Thyroid gland (tissue), 4 donors: Measurements from ENCODE around the gene DIS3L2. TPM values are rescaled to one million over a fixed set of nuclear protein-coding genes. Genes with fewer than 3 reads are reported as not detected.
A peak's percentile ranks its signal among the peaks of the same experiment; 100 is the strongest.
"Not testable (repeated sequence)": the region's sequence is repeated elsewhere in the genome, so short reads cannot be mapped to it uniquely, and the experiment has no call there.

Experiments
- DNase-seq, 2 donors: peaks; one replicate each; pipeline ENCODE4 v3.0.0-alpha.2; 2019
- H3K27ac ChIP-seq, 3 donors: fragments of 200-600 bp; sonication (generic); 1 replicate in 2 of 3; 2 replicates in 1 of 3; pipeline ENCODE4 v1.5.1; 2016 to 2019; ENCODE audit warnings: mild to moderate bottlenecking in 1 of 3, moderate library complexity in 1 of 3
- H3K27me3 ChIP-seq: fragments of 200-600 bp; sonication (generic); one replicate; pipeline ENCODE4 v1.5.1; 2019
- H3K36me3 ChIP-seq, 2 donors: fragments of 200-600 bp; sonication (generic); one replicate each; pipeline ENCODE4 v1.5.1; 2016 to 2019
- H3K4me1 ChIP-seq, 2 donors: fragments of 200-600 bp; sonication (generic); one replicate each; pipeline ENCODE4 v1.5.1; 2017 to 2019
- H3K4me3 ChIP-seq, 3 donors: fragments of 200-600 bp; sonication (generic); replicated peaks in 1 of 3; 1 replicate in 2 of 3; 2 replicates in 1 of 3; pipeline ENCODE4 v1.5.1; 2016; ENCODE audit warnings: mild to moderate bottlenecking in 1 of 3
- H3K9me3 ChIP-seq: fragments of 200-600 bp; sonication (generic); one replicate; pipeline ENCODE4 v1.5.1; 2017
- POLR2A ChIP-seq, 2 donors: fragments of 450-650 bp; IDR thresholded peaks; one replicate each; pipeline ENCODE4 v1.6.1; 2017; ENCODE audit warnings: antibody characterized with exemption in 2 of 2, mild to moderate bottlenecking in 2 of 2, moderate library complexity in 1 of 2
- WGBS, 2 donors: methylation state at CpG; one replicate each; pipeline ENCODE4 v1.1.5; 2017; 5-methylcytosine and 5-hydroxymethylcytosine counted together
- intact Hi-C: fragments of 100-400 bp; cut with DNase I; formaldehyde crosslinking; loops from one replicate; pipeline ENCODE4 v1.15.1; 2023
- total RNA-seq, 4 donors: library from RNA; depleted of rRNA; stranded (reverse); fragments of >200 nt; gene quantifications; one replicate each; pipeline ENCODE4 v1.2.3, GENCODE V29; 2016
- TF ChIP-seq, protein P1 (sequence below), 6 experiments: fragments of 200-600 bp in 3 of 6; fragments of 450-650 bp in 3 of 6; sonication (generic) in 3 of 6; IDR thresholded peaks; one replicate each; pipeline ENCODE4 v1.5.1; 2016 to 2019; ENCODE audit warnings: antibody characterized with exemption in 6 of 6, mild to moderate bottlenecking in 2 of 6, inconsistent platforms in 1 of 6, moderate library complexity in 1 of 6

DIS3L2 gene
- total RNA-seq, 4 donors from 2014 or later, result 42.2 to 68.7 (median 50.3) TPM

DNA sequence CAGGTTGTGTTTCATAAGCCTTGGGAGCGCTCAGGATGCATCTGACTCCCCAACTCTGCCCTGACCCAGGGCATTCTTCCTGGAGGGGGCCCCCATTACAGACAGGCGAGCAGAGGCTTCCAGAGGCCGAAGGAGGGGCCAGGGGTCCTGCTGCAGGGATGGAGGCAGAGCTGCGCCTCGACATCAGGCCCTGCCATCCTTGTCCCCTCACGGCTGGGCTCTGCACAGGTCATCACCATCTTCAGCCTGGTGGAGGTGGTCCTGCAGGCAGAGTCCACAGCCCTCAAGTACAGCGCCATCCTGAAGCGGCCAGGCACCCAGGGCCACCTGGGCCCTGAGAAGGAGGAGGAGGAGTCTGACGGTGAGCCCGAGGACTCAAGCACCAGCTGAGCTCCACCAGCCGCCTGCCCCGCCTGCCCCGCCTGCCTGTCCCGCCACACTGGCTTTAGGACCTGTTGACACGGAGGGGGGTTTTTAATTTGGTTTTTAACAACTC, 374.8 kb downstream of the DIS3L2 start:
- Histone ChIP-seq H3K4me1 (no peaks in the 10 kb centered on the region), H3K36me3 (no peaks in the 10 kb centered on the region), H3K9me3 (no peaks in the 10 kb centered on the region), H3K27me3 (no peaks in the 10 kb centered on the region), H3K27ac (no peak overlapping the region), H3K4me3 (no peak overlapping the region)
- peak in 1 of 2 donors; percentile 2 for DNase-seq
- 91% methylated on average over 6 to 15 of the region's 15 CpGs for WGBS, 2 donors
- TF ChIP-seq POLR2A (IDR thresholded peaks at IDR 0.05), result no peak
- TF ChIP-seq, protein P1, sequence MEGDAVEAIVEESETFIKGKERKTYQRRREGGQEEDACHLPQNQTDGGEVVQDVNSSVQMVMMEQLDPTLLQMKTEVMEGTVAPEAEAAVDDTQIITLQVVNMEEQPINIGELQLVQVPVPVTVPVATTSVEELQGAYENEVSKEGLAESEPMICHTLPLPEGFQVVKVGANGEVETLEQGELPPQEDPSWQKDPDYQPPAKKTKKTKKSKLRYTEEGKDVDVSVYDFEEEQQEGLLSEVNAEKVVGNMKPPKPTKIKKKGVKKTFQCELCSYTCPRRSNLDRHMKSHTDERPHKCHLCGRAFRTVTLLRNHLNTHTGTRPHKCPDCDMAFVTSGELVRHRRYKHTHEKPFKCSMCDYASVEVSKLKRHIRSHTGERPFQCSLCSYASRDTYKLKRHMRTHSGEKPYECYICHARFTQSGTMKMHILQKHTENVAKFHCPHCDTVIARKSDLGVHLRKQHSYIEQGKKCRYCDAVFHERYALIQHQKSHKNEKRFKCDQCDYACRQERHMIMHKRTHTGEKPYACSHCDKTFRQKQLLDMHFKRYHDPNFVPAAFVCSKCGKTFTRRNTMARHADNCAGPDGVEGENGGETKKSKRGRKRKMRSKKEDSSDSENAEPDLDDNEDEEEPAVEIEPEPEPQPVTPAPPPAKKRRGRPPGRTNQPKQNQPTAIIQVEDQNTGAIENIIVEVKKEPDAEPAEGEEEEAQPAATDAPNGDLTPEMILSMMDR (IDR thresholded peaks at IDR 0.05), result no peak
- intact Hi-C loops, result no loop called here

DNA sequence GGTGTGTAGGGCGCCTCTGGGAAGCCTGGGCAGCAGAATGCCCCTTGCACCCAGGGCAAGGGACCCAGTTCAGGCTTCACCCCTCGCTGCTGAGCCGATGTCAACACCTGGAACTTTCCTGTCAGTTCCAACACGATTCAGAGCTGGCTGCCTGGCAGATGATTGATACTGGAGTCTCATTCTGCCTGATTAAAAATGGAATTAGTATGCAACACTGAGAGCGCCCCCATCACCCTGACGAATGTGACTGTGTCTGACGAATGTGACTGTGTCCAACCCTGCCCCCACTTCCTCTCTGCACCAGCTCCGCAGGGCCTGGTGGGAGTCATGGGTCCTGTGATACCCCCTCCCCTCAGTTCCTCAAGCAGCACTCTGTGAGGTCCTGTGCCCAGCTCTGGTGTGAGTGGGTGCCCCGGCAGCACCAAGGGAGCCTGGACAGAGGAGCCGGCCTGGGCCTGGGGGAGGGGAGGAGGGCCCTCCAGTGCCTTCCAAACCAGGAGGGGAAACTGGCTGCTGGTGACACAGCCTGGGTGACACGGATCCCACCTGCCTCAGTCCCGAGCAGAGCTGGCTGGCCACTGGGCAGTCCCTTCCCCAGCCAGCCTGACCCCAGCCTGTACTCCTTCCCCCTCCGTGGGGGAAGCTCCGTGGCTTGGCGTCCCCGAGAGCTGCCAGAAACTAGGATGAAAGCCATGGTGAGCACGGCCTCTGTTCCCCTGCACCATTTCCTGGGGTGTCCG, 375.6 kb downstream of the DIS3L2 start:
- H3K9me3 ChIP-seq, result no peaks in the 10 kb centered on the region
- intact Hi-C loops, result no loop called here
- H3K4me3 ChIP-seq, result no peak overlapping the region
- no peaks in the 10 kb centered on the region for H3K36me3 ChIP-seq
- H3K4me1 ChIP-seq, result no peaks in the 10 kb centered on the region
- TF ChIP-seq POLR2A (IDR thresholded peaks at IDR 0.05), result no peak
- TF ChIP-seq, protein P1 (IDR thresholded peaks at IDR 0.05), result no peak
- WGBS, 2 donors, result 92 to 93% methylated on average over 11 to 15 of the region's 18 CpGs
- H3K27ac ChIP-seq, result no peak overlapping the region
- DNase-seq, result peak in 1 of 2 donors; percentile 1
- H3K27me3 ChIP-seq, result no peaks in the 10 kb centered on the region

DNA sequence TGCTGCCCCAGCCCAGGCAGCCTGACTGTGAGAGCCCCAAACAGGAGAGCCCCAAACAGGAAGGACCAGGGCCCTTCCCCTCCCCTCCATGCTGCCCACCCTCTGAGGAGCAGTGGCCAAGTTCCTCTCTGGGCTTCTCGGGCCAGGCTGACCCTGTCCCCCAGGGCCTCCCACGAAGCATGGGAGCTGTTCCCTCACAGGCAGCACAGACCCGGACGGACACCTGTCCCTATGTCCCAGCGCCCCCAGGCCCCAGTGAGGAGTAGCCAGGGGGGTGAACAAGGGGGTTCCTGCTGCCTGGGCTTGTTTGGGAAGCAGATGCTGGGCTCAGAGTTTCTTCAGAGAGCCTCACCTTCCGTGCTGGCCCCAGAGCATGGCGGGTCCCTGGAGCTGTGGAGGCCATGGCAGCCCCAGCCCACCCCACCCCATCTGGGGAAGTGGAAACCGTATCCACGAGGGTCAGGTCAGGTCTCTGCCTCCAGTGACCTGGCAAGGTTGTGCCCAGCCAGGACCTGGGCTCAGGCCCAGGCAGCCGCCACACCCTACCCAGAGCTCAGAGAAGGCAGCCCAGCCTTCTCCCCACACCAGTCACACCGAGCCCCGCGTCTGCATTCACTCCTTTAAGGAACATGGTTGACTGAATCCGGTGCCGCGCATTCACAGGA, 376.7 kb downstream of the DIS3L2 start:
- H3K27me3 ChIP-seq, H3K36me3 ChIP-seq, DNase-seq, H3K27ac ChIP-seq, intact Hi-C loops, H3K4me3 ChIP-seq, H3K9me3 ChIP-seq, H3K4me1 ChIP-seq: not testable (repeated sequence)
- WGBS, 2 donors, result 100% methylated on average over 3 of the region's 16 CpGs; no CpG with 5 or more reads in 1 of the 2 donors

DNA sequence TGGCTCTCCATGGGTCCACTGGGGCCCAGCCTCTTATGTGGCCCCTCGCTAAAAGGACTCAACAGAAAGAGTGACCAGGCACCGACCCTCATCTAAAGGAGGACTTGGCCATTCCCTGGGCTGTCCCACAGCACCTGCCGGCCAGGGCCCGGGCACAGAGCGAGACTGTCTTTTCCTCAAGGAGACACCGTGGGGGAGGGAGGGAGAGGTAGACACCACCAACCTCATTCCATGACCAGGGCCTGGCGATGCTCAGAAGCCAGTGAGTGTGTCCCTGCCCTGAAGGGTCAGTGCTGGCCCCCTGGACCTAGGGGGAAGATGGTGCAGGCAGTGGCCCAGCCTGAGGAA, 377.2 kb downstream of the DIS3L2 start:
- H3K36me3 ChIP-seq, result no peaks in the 10 kb centered on the region
- intact Hi-C loops, result no loop called here
- no peak for TF ChIP-seq POLR2A (IDR thresholded peaks at IDR 0.05)
- TF ChIP-seq, protein P1 (IDR thresholded peaks at IDR 0.05), result no peak
- no peaks in the 10 kb centered on the region for H3K27me3 ChIP-seq
- WGBS, 2 donors, result 95% methylated on average over 4 to 7 of the region's 7 CpGs
- H3K4me3 ChIP-seq, result no peak overlapping the region
- DNase-seq, result no peak
- H3K27ac ChIP-seq, result no peak overlapping the region
- H3K9me3 ChIP-seq, result no peaks in the 10 kb centered on the region
- H3K4me1 ChIP-seq, result no peaks in the 10 kb centered on the region

GRCh38 chr2:232339121-232340081, 377.9 kb downstream of the DIS3L2 start:
- no peak for DNase-seq
- H3K27me3 ChIP-seq, result no peaks in the 10 kb centered on the region
- 83 to 92% methylated on average over 22 of the region's 23 CpGs for WGBS, 2 donors
- no peak overlapping the region for H3K27ac ChIP-seq
- H3K4me3 ChIP-seq, result no peak overlapping the region
- H3K36me3 ChIP-seq, result no peaks in the 10 kb centered on the region
- TF ChIP-seq, protein P1 (IDR thresholded peaks at IDR 0.05), result no peak
- no peak for TF ChIP-seq POLR2A (IDR thresholded peaks at IDR 0.05)
- H3K9me3 ChIP-seq, result no peaks in the 10 kb centered on the region
- intact Hi-C loops, result no loop called here
- no peaks in the 10 kb centered on the region for H3K4me1 ChIP-seq
